HG03135 (cell line): ENCODE results near the gene TAS2R38.
"Not testable (repeated sequence)": the region's sequence is repeated elsewhere in the genome, so short reads cannot be mapped to it uniquely, and the experiment has no call there.

Experiments
- ATAC-seq: cut with Tn5 transposase; IDR thresholded peaks from one replicate; pipeline ENCODE4 v1.9.1; 2021; ENCODE audit warnings: mild to moderate bottlenecking, moderate library complexity; ENCODE audit not compliant: unreplicated experiment

Gene TAS2R38

GRCh38 chr7:141973673-141974072, at the start of gene TAS2R38:
Gene TAS2R38, minus strand, starts transcription at chr7:141973773. Its CDS starts 84 bp downstream, at chr7:141973689.
- ATAC-seq, result no peak

- ATAC-seq, result no peak
Measured at GRCh38 chr7:142018154-142018553, 44.6 kb upstream of the TAS2R38 start.

- no peak for ATAC-seq
Measured at GRCh38 chr7:142017451-142017850, 43.9 kb upstream of the TAS2R38 start.

- no peak for ATAC-seq
Measured at GRCh38 chr7:142012825-142013511, 39.4 kb upstream of the TAS2R38 start.

- ATAC-seq, result no peak
Measured at GRCh38 chr7:142010952-142011548, 37.5 kb upstream of the TAS2R38 start.

- ATAC-seq, result no peak
Measured at GRCh38 chr7:142009187-142009586, 35.6 kb upstream of the TAS2R38 start.

- ATAC-seq, result no peak
Measured at GRCh38 chr7:142006577-142006976, 33.0 kb upstream of the TAS2R38 start.

GRCh38 chr7:142002179-142002578, 28.6 kb upstream of the TAS2R38 start:
- ATAC-seq, result no peak

GRCh38 chr7:142001163-142001874, 27.7 kb upstream of the TAS2R38 start:
- ATAC-seq, result no peak

GRCh38 chr7:142000244-142000643, 26.7 kb upstream of the TAS2R38 start:
- ATAC-seq, result no peak

GRCh38 chr7:141999058-141999623, 25.6 kb upstream of the TAS2R38 start:
- ATAC-seq, result no peak

- ATAC-seq, result no peak
Measured at GRCh38 chr7:141993354-141993753, 19.8 kb upstream of the TAS2R38 start.

- ATAC-seq, result no peak
Measured at GRCh38 chr7:141992688-141993087, 19.1 kb upstream of the TAS2R38 start.

- ATAC-seq, result no peak
Measured at GRCh38 chr7:141992156-141992555, 18.6 kb upstream of the TAS2R38 start.

- no peak for ATAC-seq
Measured at GRCh38 chr7:141991140-141991539, 17.6 kb upstream of the TAS2R38 start.

- ATAC-seq, result no peak
Measured at GRCh38 chr7:141990011-141990725, 16.6 kb upstream of the TAS2R38 start.

- ATAC-seq, result not testable (repeated sequence)
Measured at GRCh38 chr7:141987803-141988202, 14.2 kb upstream of the TAS2R38 start.

- no peak for ATAC-seq
Measured at GRCh38 chr7:141986923-141987322, 13.3 kb upstream of the TAS2R38 start.

- not testable (repeated sequence) for ATAC-seq
Measured at GRCh38 chr7:141985926-141986325, 12.4 kb upstream of the TAS2R38 start.

GRCh38 chr7:141979568-141979967, 6.0 kb upstream of the TAS2R38 start:
- ATAC-seq, result no peak

- no peak for ATAC-seq
Measured at GRCh38 chr7:141978351-141978750, 4.8 kb upstream of the TAS2R38 start.
